Measurements from ENCODE around the gene SPACA7.

The SPACA7 gene, protein sequence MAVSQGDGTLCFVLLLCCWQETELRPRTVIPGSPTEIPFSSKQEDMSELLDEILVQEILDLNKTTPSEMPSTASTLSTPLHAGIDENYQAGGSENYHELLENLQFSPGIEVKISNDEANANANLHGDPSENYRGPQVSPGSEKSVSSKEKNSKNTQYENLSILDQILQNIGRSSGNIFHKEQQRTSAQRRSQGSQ

DNA sequence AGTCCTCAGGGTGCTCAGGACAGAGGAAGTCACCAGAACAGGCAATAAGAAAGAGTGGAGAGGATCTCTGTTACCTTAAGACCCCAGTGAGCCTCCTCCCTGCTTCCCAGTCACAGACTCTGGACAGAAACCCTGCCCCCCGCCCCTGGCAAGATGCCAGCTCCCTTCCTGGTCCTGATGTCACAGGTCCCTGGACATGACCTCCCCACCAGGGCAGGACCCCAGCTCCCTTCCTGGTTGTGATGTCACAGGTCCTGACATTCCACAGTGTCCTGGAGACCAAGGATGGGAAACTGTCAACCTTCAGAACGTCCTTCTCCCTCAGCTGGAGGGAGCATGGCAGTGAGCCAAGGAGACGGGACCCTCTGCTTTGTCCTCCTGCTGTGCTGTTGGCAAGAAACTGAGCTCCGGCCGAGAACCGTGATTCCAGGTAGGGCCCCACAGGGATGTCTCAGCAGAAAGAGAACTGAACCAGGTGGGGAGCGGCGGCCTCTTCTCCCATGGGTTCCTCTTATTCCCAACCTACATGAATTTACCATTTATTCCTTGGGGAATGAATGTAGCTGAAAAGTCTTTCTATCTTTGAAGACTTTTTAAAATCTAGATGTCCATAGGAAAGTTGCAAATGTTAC, at the start of gene SPACA7:
SPACA7 (plus strand) TSS at position 306 of the 632 bp plus-strand sequence; CDS start at position 337, 31 bp downstream.
- no peak for DNase-seq (ENCODE audit: low read depth)

DNA sequence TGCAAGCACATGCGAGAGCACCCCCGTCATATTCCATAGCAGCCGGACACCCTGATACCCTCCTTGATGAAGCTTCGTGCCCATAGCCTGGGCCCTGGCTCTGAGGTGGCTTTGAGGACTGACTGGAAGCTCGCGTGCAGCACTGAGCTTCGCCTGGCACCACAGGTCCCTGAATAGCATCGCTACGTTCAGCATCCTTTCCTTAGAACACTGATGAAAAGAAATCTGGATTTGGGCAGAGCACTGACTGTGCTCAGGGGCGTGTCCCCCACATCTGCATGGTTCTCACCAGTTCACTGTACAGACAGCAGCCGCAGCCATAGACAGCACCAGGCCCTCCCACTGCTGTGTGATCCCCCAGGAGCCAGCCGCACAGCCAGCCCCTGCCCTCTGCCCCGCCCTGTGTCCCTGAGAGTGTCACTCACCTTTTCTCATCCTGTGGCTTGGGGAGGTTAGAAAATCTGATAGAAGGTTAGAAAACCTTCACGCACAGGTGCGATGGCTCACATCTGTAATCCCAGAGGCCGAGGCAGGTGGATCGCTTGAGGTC, 49.3 kb upstream of the SPACA7 start:
- DNase-seq (ENCODE audit: low read depth), result no peak

DNA sequence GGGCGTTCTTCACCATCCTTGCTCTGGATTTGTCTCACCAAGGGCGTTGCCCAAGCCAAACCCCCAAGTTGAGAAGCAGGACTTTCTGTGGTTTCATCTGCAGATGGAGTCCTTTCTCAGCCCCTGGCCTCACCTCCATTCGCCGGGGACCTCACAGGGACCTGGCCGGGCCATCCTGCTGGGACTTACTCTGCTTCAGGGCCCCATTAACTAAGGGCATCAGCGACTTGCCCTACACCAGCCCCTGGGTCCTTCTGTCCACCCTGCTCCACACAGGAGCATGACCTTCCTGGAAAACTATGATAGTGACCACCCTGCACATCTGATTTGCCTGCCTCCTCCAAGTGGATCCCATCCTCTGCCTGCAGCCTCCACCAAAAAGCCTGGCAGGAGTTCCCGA, 47.2 kb upstream of the SPACA7 start:
- no peak for DNase-seq (ENCODE audit: low read depth)

DNA sequence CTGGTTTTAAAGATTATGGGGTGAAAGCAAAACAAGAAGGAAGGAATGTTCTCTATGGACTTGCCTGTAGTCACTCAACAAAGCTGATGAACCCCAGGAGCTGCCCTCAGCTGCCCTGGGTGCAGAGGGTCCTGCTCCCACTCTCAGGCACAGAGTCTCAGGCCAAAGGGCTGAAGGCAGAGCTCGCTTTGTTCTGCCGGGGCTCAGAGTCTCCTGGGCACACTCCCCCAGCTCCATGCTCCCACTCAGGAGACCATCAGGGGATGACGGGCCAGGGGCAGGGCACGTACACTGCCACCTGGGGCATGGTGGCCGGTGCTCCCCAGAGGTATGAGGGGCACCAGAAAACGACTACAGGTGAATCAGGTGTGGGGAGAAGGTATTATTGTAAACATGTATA, 46.8 kb upstream of the SPACA7 start:
- DNase-seq (ENCODE audit: low read depth), result no peak

DNA sequence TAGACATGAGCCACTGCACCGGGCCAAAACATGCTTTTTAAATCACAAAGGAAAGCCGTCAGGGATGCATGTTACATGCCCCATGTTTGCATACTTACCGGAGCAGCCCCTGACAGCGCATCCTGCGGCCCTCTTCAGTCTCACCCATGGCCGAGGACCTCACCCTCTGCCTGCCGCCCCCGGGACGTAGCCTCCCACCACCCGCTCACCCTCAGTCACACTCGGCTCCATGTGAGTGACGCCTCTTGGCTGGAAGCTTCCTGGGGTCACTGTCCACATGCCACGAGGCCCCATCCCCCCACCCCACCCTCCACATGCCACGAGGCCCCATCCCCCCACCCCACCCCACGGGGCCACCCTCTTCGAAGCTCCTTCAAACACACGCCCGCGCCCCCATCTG, 46.1 kb upstream of the SPACA7 start:
- no peak for DNase-seq (ENCODE audit: low read depth)

DNA sequence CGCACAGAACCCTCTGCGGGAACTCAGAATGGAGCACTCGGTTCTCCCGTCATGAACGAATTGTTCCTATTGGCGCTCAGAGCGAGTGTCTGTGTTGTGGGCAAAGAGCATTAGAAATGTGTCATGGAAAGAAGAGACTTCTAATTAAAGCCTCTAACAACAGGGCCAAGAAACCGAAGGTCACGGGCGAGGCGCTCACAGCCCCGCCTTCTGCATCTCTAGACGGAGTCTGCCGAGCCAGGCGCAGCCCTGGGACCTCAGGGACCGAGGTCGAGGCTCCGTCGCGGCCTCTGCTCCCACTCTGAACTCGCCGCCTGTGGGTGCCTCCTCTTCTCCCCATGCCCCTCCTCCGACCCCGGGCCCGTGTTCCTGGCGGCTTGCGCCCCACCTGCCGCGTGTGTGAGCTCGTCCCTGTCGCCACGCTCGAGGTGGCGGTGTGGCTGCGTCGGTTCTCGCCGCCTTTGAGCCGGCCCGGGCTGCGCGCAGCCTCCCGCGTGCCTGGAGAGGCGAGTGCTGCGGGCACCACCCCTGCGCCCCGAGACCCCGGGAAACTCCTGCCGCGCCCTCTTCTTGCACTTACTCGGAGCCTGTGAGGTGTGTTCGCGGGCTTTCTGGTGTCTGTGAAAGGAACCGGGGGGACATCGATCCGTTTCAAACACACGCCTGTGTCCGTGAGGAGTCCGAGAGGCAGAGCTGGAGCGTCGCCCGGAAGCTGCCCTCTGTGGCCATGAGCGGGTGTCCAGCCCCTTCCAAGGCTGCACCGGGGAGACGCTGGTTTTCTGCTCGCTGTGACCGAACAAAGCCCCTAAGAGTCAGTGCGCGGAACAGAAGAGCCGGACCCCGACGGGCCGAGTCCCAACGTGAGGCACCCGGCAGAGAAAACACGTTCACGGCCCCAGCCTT, 45.4 kb upstream of the SPACA7 start:
- no peak for DNase-seq (ENCODE audit: low read depth)

DNA sequence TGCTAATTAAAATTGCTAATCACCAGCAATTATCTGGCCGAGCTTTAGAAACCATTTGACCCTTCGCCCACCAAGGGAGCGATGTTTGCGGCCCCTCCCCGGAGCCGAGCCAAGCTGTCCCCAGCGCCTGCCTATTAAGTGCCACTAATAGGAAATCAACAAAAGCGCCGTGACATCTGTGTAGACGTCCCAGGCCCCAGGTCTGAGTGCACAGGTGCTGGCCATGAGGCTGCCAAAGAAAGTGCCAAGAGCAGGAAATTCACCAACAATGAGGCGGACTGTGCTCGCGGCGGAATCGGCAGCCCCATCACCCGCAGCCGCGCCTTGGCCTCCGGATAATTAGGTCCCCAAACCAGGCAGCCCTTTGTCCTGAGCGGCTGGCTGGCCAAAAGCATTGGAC, 44.5 kb upstream of the SPACA7 start:
- no peak for DNase-seq (ENCODE audit: low read depth)

DNA sequence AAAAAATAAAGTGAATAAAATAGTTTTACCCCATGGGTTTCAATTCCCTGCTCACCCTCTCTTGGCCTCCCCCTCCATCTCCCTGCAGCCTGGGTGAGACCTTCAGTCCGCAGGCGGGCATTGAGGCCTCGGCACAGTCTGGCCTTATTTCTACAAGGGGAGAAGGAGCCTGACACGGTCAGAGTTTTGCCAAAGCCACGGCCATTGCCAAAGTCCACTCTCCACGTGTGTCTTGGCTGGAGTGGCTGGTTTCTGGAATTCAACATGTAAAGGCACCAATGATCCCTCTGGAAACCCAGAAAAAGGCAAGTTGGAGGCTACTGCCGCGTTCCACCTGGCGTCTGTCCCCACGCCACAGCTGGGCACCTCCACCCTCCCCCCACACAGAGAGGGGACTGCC, 43.4 kb upstream of the SPACA7 start:
- no peak for DNase-seq (ENCODE audit: low read depth)

DNA sequence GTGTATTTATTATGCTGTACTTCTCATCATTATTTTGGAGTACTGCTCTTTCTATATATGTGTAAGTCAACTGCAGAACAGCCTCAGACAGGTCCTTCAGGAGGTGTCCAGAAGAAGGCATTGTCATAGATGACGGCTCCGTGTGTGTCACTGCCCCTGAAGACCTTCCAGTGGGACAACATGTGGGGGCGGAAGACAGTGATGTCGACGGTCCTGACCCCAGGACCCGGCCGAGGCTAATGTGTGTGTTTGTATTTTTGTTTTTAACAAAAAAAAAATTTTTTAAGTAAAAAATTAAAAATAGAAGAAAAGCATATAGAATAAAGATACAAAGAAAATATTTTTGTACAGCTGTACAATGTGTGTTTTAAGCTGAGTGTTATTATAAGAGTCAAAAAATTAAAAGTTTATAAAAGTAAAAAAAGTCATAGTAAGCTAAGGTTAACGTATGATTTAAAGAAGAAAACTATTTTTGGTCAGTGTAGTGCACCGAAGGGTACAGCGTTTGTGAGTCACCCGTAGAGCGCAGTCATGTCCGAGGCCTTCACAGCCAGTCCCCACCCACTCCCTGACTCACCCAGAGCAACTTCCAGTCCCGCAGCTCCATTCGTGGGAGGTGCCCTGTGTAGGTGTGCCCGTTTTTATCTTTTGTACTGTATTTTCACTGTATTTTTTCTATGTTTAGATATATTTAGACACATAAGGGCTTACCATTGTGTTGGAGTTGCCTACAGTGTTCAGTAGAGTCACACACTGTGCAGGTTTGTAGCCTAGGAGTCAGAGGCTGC, 42.2 kb upstream of the SPACA7 start:
- no peak for DNase-seq (ENCODE audit: low read depth)

DNA sequence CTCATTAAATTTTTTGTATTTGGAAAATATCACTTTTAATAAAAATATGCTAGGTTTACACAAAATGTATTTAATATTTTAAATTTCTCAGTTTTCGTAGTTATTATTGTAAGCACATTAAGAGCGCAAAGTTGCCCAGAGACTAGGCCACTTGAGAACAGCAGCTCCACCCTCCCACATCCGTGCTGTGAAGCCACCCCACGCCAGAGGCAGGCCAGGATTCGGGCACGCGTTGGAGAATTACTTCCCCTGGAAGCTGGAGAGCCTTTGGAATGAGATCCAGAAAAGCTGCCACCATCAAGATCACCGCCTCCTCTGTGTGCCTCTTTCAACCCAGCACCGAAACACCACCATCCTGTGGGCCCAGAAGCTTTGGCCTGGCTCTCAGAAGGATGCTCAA, 41.0 kb upstream of the SPACA7 start:
- no peak for DNase-seq (ENCODE audit: low read depth)

DNA sequence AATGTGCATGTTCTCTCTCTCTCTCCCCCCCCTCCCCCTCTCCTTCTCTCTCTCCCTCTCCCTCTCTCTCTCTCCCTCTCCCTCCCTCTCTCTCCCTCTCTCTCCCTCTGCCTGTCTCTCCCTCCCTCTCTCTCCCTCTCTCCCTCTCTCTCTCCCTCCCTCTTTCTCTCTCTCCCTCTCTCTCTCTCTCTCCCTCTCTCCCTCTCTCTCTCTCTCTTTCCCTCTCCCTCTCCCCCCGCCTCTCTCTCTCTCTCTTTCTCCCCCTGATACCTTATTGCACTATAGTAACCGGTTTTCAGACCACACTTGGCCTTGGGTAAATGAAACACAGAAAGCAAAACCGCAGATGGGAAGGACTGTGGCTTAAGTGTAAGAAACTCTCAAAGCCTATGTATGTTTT, 34.7 kb upstream of the SPACA7 start:
- no peak for DNase-seq (ENCODE audit: low read depth)

DNA sequence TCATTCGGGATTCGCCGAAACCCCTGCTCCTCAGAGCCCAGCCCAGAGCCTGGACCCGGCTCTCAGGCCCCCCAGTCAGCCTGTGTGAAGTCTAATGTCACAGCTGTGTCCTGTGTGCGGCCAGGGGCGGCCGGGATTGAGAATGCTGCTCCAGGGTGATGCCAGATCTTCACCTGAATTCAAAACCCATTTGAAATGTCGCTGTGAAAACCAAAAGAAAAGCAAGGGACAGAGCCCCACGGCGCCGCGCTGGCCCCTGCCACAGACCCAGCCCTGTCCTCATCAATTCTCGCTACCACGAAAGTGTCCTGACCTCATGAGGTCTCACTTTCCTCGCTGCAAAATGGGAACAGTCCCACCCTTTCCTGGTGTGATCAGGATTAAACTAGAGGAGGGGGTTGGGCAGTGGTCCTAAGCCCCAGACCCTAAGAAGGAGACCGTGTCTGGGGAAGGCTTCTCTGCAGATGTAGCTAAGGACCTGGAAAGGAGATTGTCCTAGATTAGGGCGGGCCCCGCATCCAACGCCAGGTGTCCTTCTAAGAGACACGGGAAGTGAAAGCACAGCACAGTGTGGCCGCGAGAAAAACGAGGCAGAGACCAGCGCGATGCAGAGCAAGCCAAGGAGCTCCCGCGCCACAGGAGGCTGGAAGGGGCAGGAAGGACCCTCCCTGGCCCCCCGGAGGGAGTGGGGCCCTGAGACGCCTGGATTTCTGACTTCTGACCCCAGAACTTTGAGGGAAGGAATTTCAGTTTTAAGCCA, 34.0 kb upstream of the SPACA7 start:
- DNase-seq (ENCODE audit: low read depth), result no peak

DNA sequence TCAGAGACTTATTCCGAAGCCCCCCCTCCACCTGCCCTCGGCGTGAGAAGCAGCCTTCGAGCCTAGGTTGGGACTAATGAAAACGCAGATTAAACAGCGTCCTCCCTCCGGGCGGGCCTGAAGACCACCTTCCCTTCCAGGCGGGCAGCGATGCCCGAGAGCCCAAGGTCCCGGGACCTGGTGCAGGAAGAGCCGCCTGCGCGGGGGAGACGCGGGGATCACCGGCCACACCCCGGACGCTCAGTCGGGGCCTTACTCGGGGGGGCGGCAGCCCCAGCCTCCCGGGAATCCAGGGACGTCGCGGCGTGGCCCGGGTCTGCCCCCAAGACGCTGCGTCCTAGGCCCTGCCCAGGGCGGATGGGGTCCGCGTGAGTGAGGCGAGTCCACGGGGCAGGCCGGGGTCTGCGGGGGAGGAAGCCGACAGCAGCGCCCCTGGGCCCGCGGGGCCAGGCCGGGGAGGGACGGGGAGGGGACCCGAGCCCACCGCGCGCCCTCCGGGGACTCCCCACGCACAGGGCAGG, 33.3 kb upstream of the SPACA7 start:
- no peak for DNase-seq (ENCODE audit: low read depth)

DNA sequence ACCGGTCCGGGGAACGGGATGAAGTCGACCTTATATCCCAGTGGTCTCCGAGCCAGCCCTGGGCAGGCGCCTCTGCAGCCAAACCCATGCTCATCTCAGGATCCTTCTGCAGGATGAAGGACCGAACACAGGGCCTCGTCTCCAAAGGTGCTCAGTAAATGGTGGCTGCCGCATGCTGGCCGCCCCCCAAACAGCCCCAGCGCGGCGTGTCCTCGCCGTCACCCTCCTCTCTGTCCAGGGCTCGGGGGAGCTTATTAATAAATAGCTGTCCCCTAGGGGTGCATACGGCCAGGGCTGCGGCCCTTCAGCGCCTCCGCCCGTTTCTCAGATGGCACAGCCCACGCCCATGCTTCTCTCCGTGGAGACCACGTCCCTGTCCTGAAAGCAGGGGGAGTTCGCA, 32.6 kb upstream of the SPACA7 start:
- no peak for DNase-seq (ENCODE audit: low read depth)

DNA sequence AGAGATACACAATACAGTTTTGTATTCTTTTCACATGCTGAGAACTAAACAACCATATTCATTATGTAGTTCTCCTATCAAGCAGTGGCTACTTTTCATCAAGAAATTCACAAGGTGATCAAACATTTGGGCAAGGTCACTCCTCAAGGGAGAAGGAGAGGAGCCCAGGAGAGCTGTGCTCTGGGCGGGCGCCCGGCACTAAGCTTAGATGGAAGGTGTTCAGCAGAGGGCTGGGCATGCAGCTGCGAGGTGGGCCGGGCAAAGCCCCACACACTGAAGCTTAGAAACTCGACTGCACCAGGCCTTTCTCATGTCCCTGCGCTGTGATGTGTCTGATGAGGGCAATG, 30.4 kb upstream of the SPACA7 start:
- DNase-seq (ENCODE audit: low read depth), result no peak

DNA sequence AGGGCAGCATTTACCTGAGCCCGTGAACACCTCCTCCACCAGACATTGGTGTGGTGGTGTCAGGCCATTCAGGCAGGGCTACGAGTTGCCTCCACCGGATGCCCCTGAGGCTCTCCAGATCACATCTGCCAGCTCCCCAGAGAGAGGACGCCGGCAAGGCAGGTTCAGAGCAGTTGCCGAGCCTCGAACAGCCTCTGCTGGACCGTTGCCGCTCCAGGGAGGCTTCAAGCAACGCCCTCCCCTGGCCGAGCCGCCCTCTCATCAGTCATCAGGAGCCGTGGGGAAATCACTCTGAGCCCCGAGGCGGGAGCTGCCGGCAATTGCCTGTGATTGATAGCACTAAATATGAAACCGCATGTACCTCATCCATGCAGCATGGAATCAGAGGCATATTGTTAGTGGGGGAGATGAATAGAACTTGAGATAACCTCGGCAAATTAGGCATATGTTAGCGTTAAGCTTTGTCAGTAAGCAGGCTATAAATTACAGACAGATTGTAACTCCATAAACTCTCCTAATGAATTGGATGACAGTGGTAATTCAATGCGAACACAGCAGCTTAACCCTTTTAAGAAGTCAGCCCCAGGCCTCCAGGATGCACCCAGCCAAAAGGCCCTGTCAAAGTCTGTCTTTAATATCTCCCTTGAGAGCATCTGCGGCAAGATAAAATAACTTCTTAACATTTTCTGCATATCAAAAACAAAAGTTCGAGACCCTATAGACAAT, 29.8 kb upstream of the SPACA7 start:
- no peak for DNase-seq (ENCODE audit: low read depth)

DNA sequence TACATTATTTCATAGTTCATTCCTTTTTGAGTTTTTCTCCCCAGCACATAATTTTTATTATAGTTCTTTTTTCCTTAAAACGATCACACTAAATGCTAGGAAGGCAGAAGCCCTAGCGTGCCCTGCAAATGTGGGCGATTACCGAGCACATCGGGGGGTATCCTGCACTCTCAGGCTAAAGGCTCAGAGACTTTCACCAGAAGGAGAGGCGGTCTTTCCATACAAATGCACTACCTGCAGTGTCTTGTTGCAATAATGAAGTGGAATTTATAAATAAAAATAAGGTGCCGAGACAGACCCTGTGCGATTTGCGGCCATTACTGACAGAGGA, 29.3 kb upstream of the SPACA7 start:
- no peak for DNase-seq (ENCODE audit: low read depth)

DNA sequence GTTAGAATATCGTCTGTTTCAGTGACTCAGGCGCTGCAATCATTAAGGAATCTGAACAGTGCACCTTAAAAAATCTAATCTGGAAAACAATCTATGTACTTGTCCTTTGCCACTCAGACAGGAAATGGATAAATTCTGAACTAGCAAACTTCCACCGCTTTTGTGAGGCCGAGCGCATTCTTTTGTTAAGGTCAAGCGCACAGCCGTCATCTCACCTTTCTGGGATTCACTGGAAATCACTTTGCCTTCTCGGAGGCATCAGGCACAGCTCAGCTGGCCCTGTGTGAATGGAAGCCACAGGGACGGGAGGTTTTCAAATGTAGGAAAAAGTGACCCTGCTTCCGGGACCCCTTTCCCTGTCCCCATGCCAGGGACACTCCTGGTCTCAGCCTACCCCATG, 28.2 kb upstream of the SPACA7 start:
- DNase-seq (ENCODE audit: low read depth), result no peak

DNA sequence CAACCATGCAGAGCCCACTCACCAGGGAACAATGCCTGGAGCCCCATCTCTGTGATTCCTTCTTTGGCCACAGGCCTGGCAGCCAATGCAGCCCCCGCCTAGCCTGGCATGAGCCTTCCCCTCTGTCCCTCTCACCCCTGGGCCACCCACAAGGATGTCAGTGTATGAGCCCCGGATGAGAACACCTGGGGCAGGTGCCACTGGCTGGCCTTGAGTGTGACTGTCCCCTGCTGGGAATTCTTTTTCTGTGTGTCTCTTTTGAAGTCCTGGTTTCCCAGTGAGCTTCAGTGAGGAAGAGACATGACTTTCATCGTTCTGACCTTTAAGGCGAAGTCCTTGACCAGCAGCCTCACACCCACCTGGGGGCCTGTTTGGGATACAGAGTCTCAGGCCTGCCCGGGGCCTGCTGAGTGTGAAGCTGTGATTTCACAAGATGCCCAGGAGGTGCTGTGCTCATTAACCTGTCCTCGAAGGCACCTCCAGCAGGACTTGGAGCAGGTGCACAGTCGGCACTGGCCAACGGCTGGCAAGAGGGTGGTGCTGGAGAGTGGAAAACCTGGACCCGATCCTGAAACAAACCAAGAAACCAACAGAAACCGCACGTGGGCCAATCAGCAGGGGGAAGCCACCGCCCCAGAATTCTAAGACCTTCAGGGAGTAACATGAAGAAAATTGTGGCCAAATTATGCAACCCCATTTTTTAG, 27.4 kb upstream of the SPACA7 start:
- DNase-seq (ENCODE audit: low read depth), result no peak

DNA sequence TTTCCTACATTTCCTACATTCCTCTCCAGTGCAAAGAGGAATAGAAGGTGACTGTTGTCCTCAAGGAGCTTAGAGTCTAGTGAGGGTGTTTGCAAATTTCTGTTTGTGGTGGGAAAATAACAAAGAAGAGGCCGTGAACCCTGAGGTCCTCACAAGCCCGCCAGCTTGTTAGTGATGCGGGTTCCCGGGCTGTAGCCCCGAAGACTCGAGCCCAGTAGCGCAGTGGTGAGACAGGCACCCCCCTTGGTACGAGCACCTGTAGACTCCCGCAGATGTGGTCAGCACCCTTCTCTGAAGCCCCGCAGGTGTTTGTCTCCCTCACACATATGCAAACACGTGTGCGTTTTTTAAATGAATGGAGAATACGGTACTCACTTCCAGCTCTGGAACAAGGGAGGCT, 26.5 kb upstream of the SPACA7 start:
- DNase-seq (ENCODE audit: low read depth), result no peak
